HEK293T (cell line): ENCODE measurements around the gene SCN1A.

Experiments used
- ARNT ChIP-seq: fragments of 450-650 bp; IDR thresholded peaks from 2 replicates; pipeline ENCODE4 v1.6.1; 2017; ENCODE audit warnings: mild to moderate bottlenecking
- ELF4 ChIP-seq: fragments of 450-650 bp; IDR thresholded peaks from 2 replicates; pipeline ENCODE4 v1.6.1; 2017; ENCODE audit warnings: antibody characterized with exemption
- FOXK2 ChIP-seq: fragments of 450-650 bp; IDR thresholded peaks from 2 replicates; pipeline ENCODE4 v1.6.1; 2016; ENCODE audit warnings: mild to moderate bottlenecking
- FOXM1 ChIP-seq: fragments of 450-650 bp; IDR thresholded peaks from 2 replicates; pipeline ENCODE4 v1.6.1; 2017; ENCODE audit warnings: mild to moderate bottlenecking, borderline replicate concordance
- LEF1 ChIP-seq: fragments of 450-650 bp; IDR thresholded peaks from 2 replicates; pipeline ENCODE4 v1.6.1; 2017; ENCODE audit warnings: mild to moderate bottlenecking, borderline replicate concordance
- NFRKB ChIP-seq: fragments of 450-650 bp; IDR thresholded peaks from 2 replicates; pipeline ENCODE4 v1.6.1; 2016; ENCODE audit warnings: mild to moderate bottlenecking, moderate library complexity
- SP1 ChIP-seq: fragments of 450-650 bp; IDR thresholded peaks from 2 replicates; pipeline ENCODE4 v1.6.1; 2017
- SUZ12 ChIP-seq: fragments of 450-650 bp; IDR thresholded peaks from 2 replicates; pipeline ENCODE4 v1.6.1; 2016; ENCODE audit warnings: mild to moderate bottlenecking
- TF ChIP-seq, protein P1 (sequence below): fragments of 450-650 bp; IDR thresholded peaks from 2 replicates; pipeline ENCODE4 v1.6.1; 2016

DNA sequence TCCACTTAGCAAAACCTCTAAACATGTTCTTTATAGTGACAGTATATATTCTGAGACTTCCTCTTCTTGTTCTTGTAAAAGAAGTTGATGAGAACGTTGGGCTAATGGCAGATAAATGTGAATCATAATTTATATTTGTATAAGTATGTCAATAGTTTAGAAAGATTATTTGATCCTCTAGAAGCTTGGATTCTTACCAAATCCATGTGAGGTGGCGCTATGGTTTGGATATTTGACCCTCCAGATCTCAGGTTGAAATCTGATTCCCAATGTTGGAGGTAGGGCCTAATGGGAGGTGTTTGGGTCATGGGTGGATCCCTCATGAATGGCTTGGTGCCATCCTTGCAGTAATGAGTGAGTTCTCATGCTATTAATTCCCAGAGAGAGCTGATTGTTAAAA lies 29.8 kb upstream of the SCN1A start:
- TF ChIP-seq ELF4 (no peak), SP1 (no peak), FOXM1 (no peak), ARNT (no peak), NFRKB (no peak), FOXK2 (no peak), SUZ12 (no peak), LEF1 (no peak)
- TF ChIP-seq, protein P1, sequence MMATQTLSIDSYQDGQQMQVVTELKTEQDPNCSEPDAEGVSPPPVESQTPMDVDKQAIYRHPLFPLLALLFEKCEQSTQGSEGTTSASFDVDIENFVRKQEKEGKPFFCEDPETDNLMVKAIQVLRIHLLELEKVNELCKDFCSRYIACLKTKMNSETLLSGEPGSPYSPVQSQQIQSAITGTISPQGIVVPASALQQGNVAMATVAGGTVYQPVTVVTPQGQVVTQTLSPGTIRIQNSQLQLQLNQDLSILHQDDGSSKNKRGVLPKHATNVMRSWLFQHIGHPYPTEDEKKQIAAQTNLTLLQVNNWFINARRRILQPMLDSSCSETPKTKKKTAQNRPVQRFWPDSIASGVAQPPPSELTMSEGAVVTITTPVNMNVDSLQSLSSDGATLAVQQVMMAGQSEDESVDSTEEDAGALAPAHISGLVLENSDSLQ = no peak
